IMR-90 (cell line): ENCODE results near the gene RBP4. TPM values are rescaled to one million over a fixed set of nuclear protein-coding genes. Genes with fewer than 3 reads are reported as not detected.

Experiments used
- ATAC-seq: fragments of 200-7000 bp; cut with Tn5 transposase; 2 replicates; pipeline ENCODE4 v1.9.1; 2020; ENCODE audit warnings: low read depth, mild to moderate bottlenecking, moderate library complexity
- BruUV-seq: library from RNA; stranded (reverse); fragments of 400-500 nt; replicated peaks from 2 replicates; lab custom pipeline; 2021; lab: Mats Ljungman, UMichigan
- CTCF ChIA-PET: fragments of 300-600 bp; formaldehyde crosslinking; extraction: SDS; loops from one replicate; lab custom pipeline; 2021; ENCODE audit warnings: antibody characterized with exemption; lab: Yijun Ruan, JAX
- POLR2A ChIA-PET: fragments of 300-600 bp; sonication (Branson Sonifier 250); formaldehyde crosslinking; loops from one replicate; lab custom pipeline; 2022; ENCODE audit warnings: antibody characterized with exemption; ENCODE audit not compliant: unreplicated experiment; lab: Charles Lee
- DNase-seq: peaks from one replicate; pipeline ENCODE4 v3.0.0; 2013
- H2AFZ ChIP-seq: replicated peaks from 2 replicates; pipeline ENCODE3; 2013; ENCODE audit warnings: low read length, mild to moderate bottlenecking; ENCODE audit not compliant: poor library complexity
- H2AK5ac ChIP-seq: 2 replicates; pipeline ENCODE4 v1.6.1; 2013; ENCODE audit warnings: low read depth, low read length, inconsistent platforms
- H2AK9ac ChIP-seq: replicated peaks from 2 replicates; pipeline ENCODE3; 2013; ENCODE audit warnings: mild to moderate bottlenecking, low read depth, low read length, moderate library complexity; ENCODE audit not compliant: poor library complexity
- H2BK120ac ChIP-seq: 2 replicates; pipeline ENCODE4 v1.6.1; 2013; ENCODE audit warnings: low read depth, low read length, inconsistent platforms
- H2BK15ac ChIP-seq: 3 replicates; pipeline ENCODE4 v1.6.1; 2013; ENCODE audit warnings: low read depth, low read length, inconsistent platforms
- H2BK20ac ChIP-seq: 2 replicates; pipeline ENCODE4 v1.6.1; 2013; ENCODE audit warnings: low read depth, mild to moderate bottlenecking, inconsistent platforms, low read length, moderate library complexity
- H2BK5ac ChIP-seq: 2 replicates; pipeline ENCODE4 v1.6.1; 2013; ENCODE audit warnings: mild to moderate bottlenecking, low read depth, low read length, inconsistent platforms; ENCODE audit not compliant: poor library complexity, severe bottlenecking
- H3K14ac ChIP-seq: replicated peaks from 2 replicates; pipeline ENCODE4 v1.6.1; 2013; ENCODE audit warnings: low read depth, low read length, inconsistent platforms
- H3K18ac ChIP-seq: 2 replicates; pipeline ENCODE4 v1.6.1; 2013; ENCODE audit warnings: low read depth, low read length, control low read depth
- H3K23ac ChIP-seq: 2 replicates; pipeline ENCODE4 v1.6.1; 2013; ENCODE audit warnings: low read depth, low read length, inconsistent platforms
- H3K27ac ChIP-seq: 2 replicates; pipeline ENCODE4 v1.5.1; 2013; ENCODE audit warnings: mild to moderate bottlenecking, control low read depth, low read length; ENCODE audit not compliant: insufficient read depth
- H3K27me3 ChIP-seq: 2 replicates; pipeline ENCODE4 v1.6.1; 2013; ENCODE audit warnings: low read length; ENCODE audit not compliant: control insufficient read depth, insufficient read depth
- H3K36me3 ChIP-seq: 2 replicates; pipeline ENCODE4 v1.6.1; 2013; ENCODE audit warnings: low read length, mixed read lengths; ENCODE audit not compliant: control insufficient read depth, insufficient read depth
- H3K4ac ChIP-seq: 2 replicates; pipeline ENCODE4 v1.6.1; 2013; ENCODE audit warnings: low read depth, low read length, inconsistent platforms
- H3K4me1 ChIP-seq: 2 replicates; pipeline ENCODE4 v1.6.1; 2013; ENCODE audit warnings: low read length, mixed read lengths; ENCODE audit not compliant: control insufficient read depth, insufficient read depth
- H3K4me2 ChIP-seq: 2 replicates; pipeline ENCODE4 v1.6.1; 2013; ENCODE audit warnings: low read depth, mild to moderate bottlenecking, control low read depth, low read length, moderate library complexity
- H3K4me3 ChIP-seq: 2 replicates; pipeline ENCODE4 v1.5.1; 2013; ENCODE audit warnings: low read depth, mild to moderate bottlenecking, control low read depth, low read length, moderate library complexity; ENCODE audit not compliant: insufficient read depth
- H3K56ac ChIP-seq: 2 replicates; pipeline ENCODE4 v1.6.1; 2013; ENCODE audit warnings: low read length, inconsistent platforms; ENCODE audit not compliant: insufficient read depth; ENCODE audit errors: extremely low read depth
- H3K79me1 ChIP-seq, 2 experiments: 2 replicates each; pipeline ENCODE4 v1.6.1; 2013; ENCODE audit warnings: low read length in 2 of 2, inconsistent platforms in 1 of 2, low read depth in 1 of 2
- H3K9ac ChIP-seq: 2 replicates; pipeline ENCODE4 v1.6.1; 2013; ENCODE audit warnings: low read depth, low read length, control low read depth
- H3K9me1 ChIP-seq: 2 replicates; pipeline ENCODE4 v1.6.1; 2013; ENCODE audit warnings: low read length, inconsistent platforms; ENCODE audit not compliant: insufficient read depth
- H3K9me3 ChIP-seq: 2 replicates; pipeline ENCODE4 v1.6.1; 2013; ENCODE audit warnings: low read length; ENCODE audit not compliant: control insufficient read depth, insufficient read depth
- H4K20me1 ChIP-seq: 2 replicates; pipeline ENCODE4 v1.6.1; 2013; ENCODE audit warnings: low read length, inconsistent platforms; ENCODE audit not compliant: insufficient read depth
- H4K5ac ChIP-seq: 2 replicates; pipeline ENCODE4 v1.6.1; 2013; ENCODE audit warnings: mild to moderate bottlenecking, low read depth, low read length, control low read depth
- H4K8ac ChIP-seq, 2 experiments: 2 replicates each; pipeline ENCODE4 v1.6.1; 2013; ENCODE audit warnings: low read depth in 2 of 2, low read length in 2 of 2, control low read depth in 1 of 2, inconsistent platforms in 1 of 2
- H4K91ac ChIP-seq: 2 replicates; pipeline ENCODE4 v1.6.1; 2013; ENCODE audit warnings: low read depth, low read length, inconsistent platforms; ENCODE audit not compliant: insufficient read depth
- CHD1 ChIP-seq: IDR thresholded peaks from 2 replicates; pipeline ENCODE4 v1.6.1; 2012; ENCODE audit warnings: low read depth, low read length, improper control_type of control experiment
- WGBS, 2 experiments: methylation state at CpG; one replicate each; pipeline versions ENCODE4 v1.1.5 to v1.1.7; 2013; ENCODE audit warnings: missing lambda C conversion rate in 2 of 2; ENCODE audit not compliant: insufficient read length in 1 of 2; ENCODE audit errors: extremely low coverage in 2 of 2; 5-methylcytosine and 5-hydroxymethylcytosine counted together
- dilution Hi-C: fragments of 300-500 bp; cut with HindIII; formaldehyde crosslinking; loops from one replicate; pipeline ENCODE4 v1.14.3; 2018; ENCODE audit warnings: low sequenced_read_pairs; ENCODE audit not compliant: unreplicated experiment
- in situ Hi-C: fragments of 300-500 bp; cut with MboI; formaldehyde crosslinking; loops from 3 replicates; pipeline ENCODE4 v1.14.3; 2019; ENCODE audit warnings: low sequenced_read_pairs, inconsistent platforms, mixed read lengths
- intact Hi-C: fragments of 100-400 bp; cut with micrococcal nuclease; formaldehyde crosslinking; loops from 2 replicates; pipeline ENCODE4 v1.10.0; 2022
- polyA plus RNA-seq, 3 experiments: library from polyadenylated mRNA; depleted of rRNA; stranded (reverse); fragments of >200 nt; gene quantifications; 2 replicates each; pipeline ENCODE4 v1.2.3, GENCODE V29; 2012; ENCODE audit warnings: low replicate concordance in 1 of 3
- total RNA-seq: library from RNA; depleted of rRNA; stranded (reverse); fragments of >200 nt; gene quantifications from 2 replicates; pipeline ENCODE4 v1.2.3, GENCODE V29; 2012
- TF ChIP-seq, protein P1 (sequence below): fragments of 150-350 bp; IDR thresholded peaks from 2 replicates; pipeline ENCODE4 v1.6.1; 2016; ENCODE audit warnings: low read depth, mild to moderate bottlenecking, low read length, moderate library complexity, borderline replicate concordance

Gene RBP4
- total and polyA plus RNA-seq, 2 of the 4 experiments (the other 2 are of a cell fraction): not detected

DNA sequence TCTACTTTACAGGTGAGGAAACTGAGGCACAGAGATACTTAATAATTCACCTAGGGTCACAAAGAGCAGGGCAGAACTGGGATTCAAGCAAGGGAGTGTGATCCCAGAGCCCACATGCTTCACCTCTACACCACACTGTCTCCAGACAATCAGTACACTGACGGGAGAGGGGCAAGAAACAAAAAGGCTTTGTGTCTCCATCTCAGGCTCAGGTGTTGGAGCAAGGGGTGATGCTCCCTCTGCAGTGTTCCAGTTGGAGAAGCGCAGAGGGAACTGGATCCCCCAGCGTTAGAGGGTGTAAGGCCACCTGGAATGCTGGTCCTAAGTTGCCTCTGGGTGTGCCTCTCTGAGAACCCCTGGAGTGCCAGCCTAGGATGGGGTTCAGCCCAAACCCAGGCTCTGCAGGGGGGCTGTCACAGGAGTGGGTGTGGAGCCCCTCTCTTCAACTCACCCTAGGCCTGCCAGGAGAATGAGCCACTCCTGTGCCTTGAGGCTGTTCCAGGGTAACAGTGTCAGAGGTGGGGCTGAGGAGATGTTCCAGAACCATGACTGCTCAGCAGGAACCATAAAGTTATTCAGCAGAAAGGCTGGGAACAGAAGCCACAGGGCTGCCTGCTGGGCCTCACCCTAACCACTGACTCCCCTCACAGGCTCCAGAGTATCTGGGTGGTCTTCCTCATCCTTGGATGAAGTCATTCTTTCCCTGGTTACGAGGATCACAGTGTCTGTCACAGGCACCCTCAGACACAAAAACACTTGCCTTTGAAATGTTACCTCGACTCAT is 5.5 kb downstream of the RBP4 start:
- Histone ChIP-seq H3K79me1 (no peaks in the 10 kb centered on the region), H3K4ac (no peak overlapping the region), H3K14ac (no peak overlapping the region), H2BK5ac (no peak overlapping the region), H4K91ac (no peak overlapping the region), H3K9ac (no peak overlapping the region), H2BK15ac (no peak overlapping the region), H3K9me3 (no peaks in the 10 kb centered on the region), H3K36me3 (no peaks in the 10 kb centered on the region), H2BK20ac (no peak overlapping the region), H3K4me1 (no peaks in the 10 kb centered on the region), H3K27me3 (peaks cover 36% of the 10 kb centered on the region), H4K5ac (no peak overlapping the region), H3K4me2 (no peak overlapping the region), H3K56ac (no peak overlapping the region), H2BK120ac (no peak overlapping the region), H2AK9ac (no peak overlapping the region), H4K20me1 (no peaks in the 10 kb centered on the region), H2AK5ac (no peak overlapping the region), H3K23ac (no peak overlapping the region), H3K18ac (no peak overlapping the region), H3K27ac (no peak overlapping the region), H2AFZ (no peak overlapping the region), H4K8ac (no peak overlapping the region), H3K4me3 (no peak overlapping the region), H3K9me1 (no peaks in the 10 kb centered on the region)
- in situ Hi-C loops (no loop called here), intact Hi-C loops (no loop called here), dilution Hi-C loops (no loop called here)
- ATAC-seq: no peak
- BruUV-seq: no TSS peak
- TF ChIP-seq CHD1: no peak
- TF ChIP-seq, protein P1, sequence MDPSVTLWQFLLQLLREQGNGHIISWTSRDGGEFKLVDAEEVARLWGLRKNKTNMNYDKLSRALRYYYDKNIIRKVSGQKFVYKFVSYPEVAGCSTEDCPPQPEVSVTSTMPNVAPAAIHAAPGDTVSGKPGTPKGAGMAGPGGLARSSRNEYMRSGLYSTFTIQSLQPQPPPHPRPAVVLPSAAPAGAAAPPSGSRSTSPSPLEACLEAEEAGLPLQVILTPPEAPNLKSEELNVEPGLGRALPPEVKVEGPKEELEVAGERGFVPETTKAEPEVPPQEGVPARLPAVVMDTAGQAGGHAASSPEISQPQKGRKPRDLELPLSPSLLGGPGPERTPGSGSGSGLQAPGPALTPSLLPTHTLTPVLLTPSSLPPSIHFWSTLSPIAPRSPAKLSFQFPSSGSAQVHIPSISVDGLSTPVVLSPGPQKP: no peak
- 83% methylated on average over 1 of the region's 5 CpGs; no CpG with 5 or more reads in 1 of the 2 experiments for WGBS, 2 experiments
- CTCF ChIA-PET: no interaction called here
- DNase-seq: no peak
- POLR2A ChIA-PET: no interaction called here
